Measurements from ENCODE around the gene DYRK1A. TPM values are rescaled to one million over a fixed set of nuclear protein-coding genes. Genes with fewer than 3 reads are reported as not detected.

DYRK1A gene
- polyA plus RNA-seq, 1 donor from 2014 or later, result 94.8 TPM

DNA sequence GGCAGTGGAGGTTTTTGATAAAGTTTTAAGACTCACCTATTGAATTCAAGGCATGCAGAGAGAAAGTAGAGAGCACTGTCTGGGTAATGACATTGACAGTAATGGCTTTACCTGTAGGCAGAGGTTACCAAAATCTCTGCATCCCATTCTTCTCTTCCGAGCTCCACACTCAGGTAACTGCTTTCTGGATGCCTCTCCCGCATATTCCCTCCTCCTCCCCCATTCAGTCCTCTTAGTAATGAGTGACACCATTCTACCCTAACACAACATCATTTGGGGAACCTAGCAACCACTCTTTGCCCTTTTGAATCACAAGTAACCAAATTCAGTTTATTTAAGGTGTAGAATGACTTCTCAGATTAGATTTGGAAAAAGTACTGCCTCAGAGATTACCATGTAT is 56.5 kb downstream of the DYRK1A start:
- Histone ChIP-seq H3F3A (ENCODE audit: insufficient read depth, low read length, poor library complexity, severe bottlenecking) (no peaks in the 10 kb centered on the region), H3K9me2 (ENCODE audit: insufficient read depth, low read length) (no peaks in the 10 kb centered on the region), H3K27me3 (ENCODE audit: insufficient read depth, low read depth, low read length) (no peaks in the 10 kb centered on the region), H3K9me3 (ENCODE audit: low read length) (no peaks in the 10 kb centered on the region), H3K27ac (ENCODE audit: low read length) (no peak overlapping the region), H4K20me1 (ENCODE audit: insufficient read depth) (no peaks in the 10 kb centered on the region), H3K9ac (ENCODE audit: low read length) (no peak overlapping the region), H3K36me3 (ENCODE audit: insufficient read depth, low read length) (peaks cover 3% of the 10 kb centered on the region), H3K79me2 (replicated peaks; ENCODE audit: insufficient read depth, low read length) (peaks cover 77% of the 10 kb centered on the region), H2AFZ (ENCODE audit: low read depth, low read length) (no peak overlapping the region), H3K4me3 (ENCODE audit: low read length) (no peak overlapping the region), H3K4me2 (ENCODE audit: low read length) (no peak overlapping the region)
- TF ChIP-seq, protein P1, sequence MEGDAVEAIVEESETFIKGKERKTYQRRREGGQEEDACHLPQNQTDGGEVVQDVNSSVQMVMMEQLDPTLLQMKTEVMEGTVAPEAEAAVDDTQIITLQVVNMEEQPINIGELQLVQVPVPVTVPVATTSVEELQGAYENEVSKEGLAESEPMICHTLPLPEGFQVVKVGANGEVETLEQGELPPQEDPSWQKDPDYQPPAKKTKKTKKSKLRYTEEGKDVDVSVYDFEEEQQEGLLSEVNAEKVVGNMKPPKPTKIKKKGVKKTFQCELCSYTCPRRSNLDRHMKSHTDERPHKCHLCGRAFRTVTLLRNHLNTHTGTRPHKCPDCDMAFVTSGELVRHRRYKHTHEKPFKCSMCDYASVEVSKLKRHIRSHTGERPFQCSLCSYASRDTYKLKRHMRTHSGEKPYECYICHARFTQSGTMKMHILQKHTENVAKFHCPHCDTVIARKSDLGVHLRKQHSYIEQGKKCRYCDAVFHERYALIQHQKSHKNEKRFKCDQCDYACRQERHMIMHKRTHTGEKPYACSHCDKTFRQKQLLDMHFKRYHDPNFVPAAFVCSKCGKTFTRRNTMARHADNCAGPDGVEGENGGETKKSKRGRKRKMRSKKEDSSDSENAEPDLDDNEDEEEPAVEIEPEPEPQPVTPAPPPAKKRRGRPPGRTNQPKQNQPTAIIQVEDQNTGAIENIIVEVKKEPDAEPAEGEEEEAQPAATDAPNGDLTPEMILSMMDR (IDR thresholded peaks at IDR 0.05; ENCODE audit: poor library complexity, severe bottlenecking), result no peak
- TF ChIP-seq, protein P2, sequence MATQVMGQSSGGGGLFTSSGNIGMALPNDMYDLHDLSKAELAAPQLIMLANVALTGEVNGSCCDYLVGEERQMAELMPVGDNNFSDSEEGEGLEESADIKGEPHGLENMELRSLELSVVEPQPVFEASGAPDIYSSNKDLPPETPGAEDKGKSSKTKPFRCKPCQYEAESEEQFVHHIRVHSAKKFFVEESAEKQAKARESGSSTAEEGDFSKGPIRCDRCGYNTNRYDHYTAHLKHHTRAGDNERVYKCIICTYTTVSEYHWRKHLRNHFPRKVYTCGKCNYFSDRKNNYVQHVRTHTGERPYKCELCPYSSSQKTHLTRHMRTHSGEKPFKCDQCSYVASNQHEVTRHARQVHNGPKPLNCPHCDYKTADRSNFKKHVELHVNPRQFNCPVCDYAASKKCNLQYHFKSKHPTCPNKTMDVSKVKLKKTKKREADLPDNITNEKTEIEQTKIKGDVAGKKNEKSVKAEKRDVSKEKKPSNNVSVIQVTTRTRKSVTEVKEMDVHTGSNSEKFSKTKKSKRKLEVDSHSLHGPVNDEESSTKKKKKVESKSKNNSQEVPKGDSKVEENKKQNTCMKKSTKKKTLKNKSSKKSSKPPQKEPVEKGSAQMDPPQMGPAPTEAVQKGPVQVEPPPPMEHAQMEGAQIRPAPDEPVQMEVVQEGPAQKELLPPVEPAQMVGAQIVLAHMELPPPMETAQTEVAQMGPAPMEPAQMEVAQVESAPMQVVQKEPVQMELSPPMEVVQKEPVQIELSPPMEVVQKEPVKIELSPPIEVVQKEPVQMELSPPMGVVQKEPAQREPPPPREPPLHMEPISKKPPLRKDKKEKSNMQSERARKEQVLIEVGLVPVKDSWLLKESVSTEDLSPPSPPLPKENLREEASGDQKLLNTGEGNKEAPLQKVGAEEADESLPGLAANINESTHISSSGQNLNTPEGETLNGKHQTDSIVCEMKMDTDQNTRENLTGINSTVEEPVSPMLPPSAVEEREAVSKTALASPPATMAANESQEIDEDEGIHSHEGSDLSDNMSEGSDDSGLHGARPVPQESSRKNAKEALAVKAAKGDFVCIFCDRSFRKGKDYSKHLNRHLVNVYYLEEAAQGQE (IDR thresholded peaks at IDR 0.05; ENCODE audit: borderline replicate concordance), result no peak
- TF ChIP-seq SMC3 (conservative IDR thresholded peaks at IDR 0.05; ENCODE audit: poor library complexity), result no peak
- TF ChIP-seq EP300 (conservative IDR thresholded peaks at IDR 0.05; ENCODE audit: poor library complexity, severe bottlenecking), result no peak
- no peak for TF ChIP-seq POLR2AphosphoS5 (IDR thresholded peaks at IDR 0.05)
- TF ChIP-seq MXI1 (conservative IDR thresholded peaks at IDR 0.05; ENCODE audit: poor library complexity, severe bottlenecking), result no peak
- no peak for TF ChIP-seq RAD21 (conservative IDR thresholded peaks at IDR 0.05)
- no peak for TF ChIP-seq TAF1 (IDR thresholded peaks at IDR 0.05; ENCODE audit: low read depth)
- TF ChIP-seq EZH2 (IDR thresholded peaks at IDR 0.05; ENCODE audit: borderline replicate concordance, insufficient read depth, low read length, poor library complexity, severe bottlenecking), result no peak

DNA sequence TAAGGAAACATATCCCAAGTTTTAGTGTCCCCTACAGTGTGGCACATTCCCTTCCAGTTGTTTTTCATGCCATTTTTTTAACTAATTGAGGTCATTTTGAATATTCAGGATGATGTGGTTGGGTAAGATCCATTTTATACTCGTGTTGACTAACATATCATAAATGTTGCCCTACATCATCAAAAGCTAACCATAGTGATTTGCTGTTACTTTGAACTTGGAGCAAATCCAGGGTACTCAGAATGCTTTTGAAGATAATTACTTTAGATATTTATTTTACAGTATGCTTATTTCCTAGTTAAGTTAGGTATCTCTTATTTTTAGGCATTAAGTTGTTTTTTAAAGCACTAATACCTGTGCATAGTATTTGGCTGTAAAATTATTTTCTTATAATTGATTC is 57.8 kb downstream of the DYRK1A start:
- H3K9ac ChIP-seq (ENCODE audit: low read length), result no peak overlapping the region
- peaks cover 5% of the 10 kb centered on the region for H3K36me3 ChIP-seq (ENCODE audit: insufficient read depth, low read length)
- no peaks in the 10 kb centered on the region for H4K20me1 ChIP-seq (ENCODE audit: insufficient read depth)
- H3F3A ChIP-seq (ENCODE audit: insufficient read depth, low read length, poor library complexity, severe bottlenecking), result no peaks in the 10 kb centered on the region
- no peak overlapping the region for H3K4me2 ChIP-seq (ENCODE audit: low read length)
- H3K79me2 ChIP-seq (replicated peaks; ENCODE audit: insufficient read depth, low read length), result peaks cover 76% of the 10 kb centered on the region
- no peak overlapping the region for H3K4me3 ChIP-seq (ENCODE audit: low read length)
- TF ChIP-seq, protein P2 (IDR thresholded peaks at IDR 0.05; ENCODE audit: borderline replicate concordance), result no peak
- TF ChIP-seq POLR2AphosphoS5 (IDR thresholded peaks at IDR 0.05) (no peak), EP300 (conservative IDR thresholded peaks at IDR 0.05; ENCODE audit: poor library complexity, severe bottlenecking) (no peak), MXI1 (conservative IDR thresholded peaks at IDR 0.05; ENCODE audit: poor library complexity, severe bottlenecking) (no peak), SMC3 (conservative IDR thresholded peaks at IDR 0.05; ENCODE audit: poor library complexity) (no peak), TAF1 (IDR thresholded peaks at IDR 0.05; ENCODE audit: low read depth) (no peak), RAD21 (conservative IDR thresholded peaks at IDR 0.05) (no peak), EZH2 (IDR thresholded peaks at IDR 0.05; ENCODE audit: borderline replicate concordance, insufficient read depth, low read length, poor library complexity, severe bottlenecking) (no peak)
- TF ChIP-seq, protein P1 (IDR thresholded peaks at IDR 0.05; ENCODE audit: poor library complexity, severe bottlenecking), result no peak
- no peaks in the 10 kb centered on the region for H3K27me3 ChIP-seq (ENCODE audit: insufficient read depth, low read depth, low read length)
- H3K9me3 ChIP-seq (ENCODE audit: low read length), result no peaks in the 10 kb centered on the region
- no peaks in the 10 kb centered on the region for H3K9me2 ChIP-seq (ENCODE audit: insufficient read depth, low read length)
- no peak overlapping the region for H2AFZ ChIP-seq (ENCODE audit: low read depth, low read length)
- no peak overlapping the region for H3K27ac ChIP-seq (ENCODE audit: low read length)
